NOMO-1 treated with dmso at 0.1 percent for 144 hours (cell line): Measurements from ENCODE around the gene SLC41A3.
"Not testable (repeated sequence)": the region's sequence is repeated elsewhere in the genome, so short reads cannot be mapped to it uniquely, and the experiment has no call there.

ENCODE experiments used
- DNase-seq: peaks from one replicate; lab custom pipeline; 2025; ENCODE audit not compliant: unreplicated experiment; lab: John Stamatoyannopoulos, UW

The SLC41A3 gene

DNA sequence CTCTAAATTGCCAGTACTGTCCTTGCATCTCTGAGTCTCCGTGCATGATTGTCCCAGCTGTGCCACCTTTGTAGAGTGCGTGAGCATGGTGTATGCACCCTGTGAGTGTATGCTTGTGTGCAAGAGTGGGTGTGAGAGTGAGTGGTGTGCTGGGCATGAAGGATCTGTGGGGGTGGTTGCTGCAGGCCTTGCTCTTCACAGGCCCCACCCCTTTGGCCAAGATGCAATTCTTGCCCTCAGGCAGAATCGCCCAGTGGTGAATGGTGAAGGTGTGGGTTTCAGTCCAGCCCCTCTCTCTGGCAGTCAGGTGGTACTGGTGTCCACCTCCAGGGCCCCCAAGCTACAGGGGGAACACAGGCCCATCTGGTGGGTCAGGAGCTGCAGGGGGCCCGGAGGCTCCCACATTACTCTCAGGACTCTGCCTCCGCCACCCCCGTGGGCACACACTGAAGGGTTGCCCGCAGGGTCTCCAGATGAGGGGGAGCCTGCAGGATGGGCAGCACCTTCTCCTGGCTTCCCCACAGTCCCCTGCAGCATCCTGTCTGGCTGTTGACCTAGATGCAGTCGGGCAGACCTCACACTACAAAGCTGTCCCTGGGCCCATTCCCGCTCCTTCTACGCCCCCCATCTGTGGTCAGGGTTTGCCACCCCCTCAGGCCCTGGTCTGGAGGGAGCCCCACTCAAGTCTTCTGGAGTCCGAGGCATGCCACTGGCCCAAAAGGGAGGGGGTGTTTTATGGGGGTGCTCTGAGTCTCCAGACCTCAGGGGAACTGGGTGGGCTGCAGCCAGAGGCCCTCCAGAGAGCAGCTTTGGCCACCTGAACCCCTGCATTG lies 123.3 kb downstream of the SLC41A3 start:
- no peak for DNase-seq

DNA sequence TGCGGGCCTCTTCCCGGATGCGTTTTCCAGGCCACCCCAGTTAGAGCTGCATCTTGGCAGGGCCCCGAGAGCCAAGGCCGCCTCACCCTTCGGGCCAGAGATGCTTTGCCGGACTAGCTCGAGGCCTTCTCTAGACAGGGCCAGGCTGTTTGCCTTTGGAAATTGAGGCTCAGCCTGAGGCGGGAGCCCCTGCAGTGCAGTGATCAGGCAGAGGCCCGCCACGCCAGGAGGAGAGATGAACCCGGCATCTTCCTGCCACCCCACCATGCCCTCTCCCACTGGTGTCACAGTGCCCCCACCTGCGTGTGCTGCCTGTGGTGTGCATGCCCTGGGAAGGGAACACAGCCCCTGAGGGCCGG lies 123.9 kb downstream of the SLC41A3 start:
- no peak for DNase-seq

DNA sequence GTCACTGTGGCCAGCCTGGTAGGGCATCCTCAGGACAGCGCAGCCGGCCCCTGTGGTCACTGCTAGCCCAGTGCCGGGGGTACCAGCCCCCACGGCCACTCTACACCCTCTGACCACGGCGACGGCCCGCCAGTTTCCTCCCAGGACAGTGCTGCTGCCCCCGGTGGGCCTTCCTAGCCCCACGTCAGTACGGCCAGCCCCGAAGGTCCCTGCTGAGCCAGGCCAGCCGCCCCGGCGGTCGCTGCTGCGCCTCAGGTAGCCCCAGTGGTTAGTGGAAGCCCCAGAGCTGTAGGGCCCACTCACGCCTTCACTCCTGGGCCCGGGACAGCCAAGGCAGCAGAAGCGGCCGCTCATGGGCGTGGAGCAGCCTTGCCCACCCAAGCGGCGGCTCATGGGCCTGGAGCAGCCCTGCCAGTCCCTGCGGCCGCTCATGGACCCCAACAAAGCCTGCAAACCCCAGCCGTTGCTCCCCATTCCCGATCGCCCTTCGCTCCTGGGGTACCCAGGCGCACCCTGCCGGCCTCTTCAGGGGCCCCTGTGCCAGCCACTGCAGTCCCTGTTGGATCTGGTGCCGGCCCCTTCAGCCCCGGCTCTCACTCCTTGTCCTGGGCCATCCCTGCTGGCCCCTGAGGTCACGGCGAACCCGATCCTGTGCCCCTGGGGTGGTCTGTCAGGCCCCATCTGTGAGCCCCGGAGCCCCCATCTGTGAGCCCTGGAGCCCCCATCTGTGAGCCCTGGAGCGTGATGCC lies 124.4 kb downstream of the SLC41A3 start:
- no peak for DNase-seq

DNA sequence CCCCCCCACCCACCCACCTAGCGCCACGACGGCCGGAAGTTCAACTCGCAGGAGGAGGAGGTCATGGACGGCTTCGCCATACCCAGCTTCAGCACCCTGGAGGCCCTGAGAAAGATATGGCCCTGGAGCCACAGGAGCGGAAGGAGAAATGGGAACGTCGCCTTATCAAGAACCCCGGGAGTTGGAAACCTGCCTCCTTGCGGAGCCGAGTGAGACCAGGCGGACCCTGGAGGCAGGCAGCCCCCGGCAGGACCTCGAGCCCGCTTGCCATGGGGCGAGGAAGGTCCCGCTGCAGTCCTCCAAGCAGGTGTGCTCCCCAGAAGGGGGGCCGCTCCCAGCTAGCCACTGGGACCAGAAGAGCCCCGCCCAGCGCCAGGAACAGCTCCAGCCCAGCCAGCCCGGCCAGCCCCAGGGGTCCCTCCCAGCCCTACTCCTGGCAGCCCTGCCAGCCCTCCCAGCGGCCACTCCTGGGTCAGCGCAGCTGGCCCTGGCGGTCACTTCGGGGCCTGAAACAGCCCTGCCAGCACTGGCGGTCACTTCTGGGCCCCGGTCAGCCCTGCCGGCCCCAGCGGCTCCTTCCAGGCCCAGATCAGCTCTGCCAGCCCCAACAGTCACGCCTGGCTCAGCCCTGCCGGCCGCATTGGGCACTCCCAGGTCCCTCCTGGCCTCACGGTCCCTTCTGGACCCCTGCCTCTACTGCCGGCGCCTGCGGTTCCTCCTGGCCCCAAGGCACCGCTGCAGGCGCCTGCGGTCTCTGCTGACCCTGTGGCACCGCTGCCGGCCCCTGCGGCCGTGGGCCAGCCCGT lies 125.2 kb downstream of the SLC41A3 start:
- DNase-seq: no peak

DNA sequence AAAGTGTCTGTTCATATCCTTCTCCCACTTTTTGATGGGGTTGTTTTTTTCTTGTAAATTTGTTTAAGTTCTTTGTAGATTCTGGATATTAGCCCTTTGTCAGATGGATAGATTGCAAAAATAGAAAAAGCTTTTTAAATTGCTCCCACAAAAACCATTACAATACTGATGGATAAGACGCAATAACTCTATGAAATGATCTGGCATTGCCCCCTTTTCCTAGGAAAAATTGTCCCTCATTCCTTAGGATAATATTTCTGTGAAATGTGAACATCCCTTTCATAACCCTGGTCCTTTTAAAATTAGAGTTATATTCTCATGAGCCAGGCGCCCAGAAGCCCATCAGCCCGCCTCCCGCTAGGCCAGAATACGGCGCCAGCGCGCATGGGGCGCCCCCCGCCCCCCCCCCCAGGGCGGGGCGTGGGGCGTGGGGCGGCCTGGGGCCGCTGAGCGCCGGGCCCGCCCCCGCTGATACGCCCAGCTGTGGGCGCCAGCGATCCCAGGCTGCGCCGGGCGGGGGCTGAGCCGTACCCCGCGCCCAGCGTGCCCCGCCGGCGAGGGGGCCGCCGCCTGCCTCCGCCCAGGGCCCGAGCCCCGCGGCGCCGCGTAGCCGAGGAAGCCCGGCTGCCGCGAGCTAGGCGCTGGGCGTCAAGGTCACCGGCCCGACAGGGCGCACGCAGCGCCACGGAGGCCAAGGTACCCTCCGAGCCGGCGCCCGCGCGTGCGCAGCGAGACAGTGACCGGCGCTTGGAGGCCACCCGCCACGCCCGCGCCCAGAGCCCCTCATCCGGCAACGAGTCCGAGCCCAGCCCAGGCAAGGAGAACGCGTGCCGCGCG lies 126.0 kb downstream of the SLC41A3 start:
- no peak for DNase-seq

DNA sequence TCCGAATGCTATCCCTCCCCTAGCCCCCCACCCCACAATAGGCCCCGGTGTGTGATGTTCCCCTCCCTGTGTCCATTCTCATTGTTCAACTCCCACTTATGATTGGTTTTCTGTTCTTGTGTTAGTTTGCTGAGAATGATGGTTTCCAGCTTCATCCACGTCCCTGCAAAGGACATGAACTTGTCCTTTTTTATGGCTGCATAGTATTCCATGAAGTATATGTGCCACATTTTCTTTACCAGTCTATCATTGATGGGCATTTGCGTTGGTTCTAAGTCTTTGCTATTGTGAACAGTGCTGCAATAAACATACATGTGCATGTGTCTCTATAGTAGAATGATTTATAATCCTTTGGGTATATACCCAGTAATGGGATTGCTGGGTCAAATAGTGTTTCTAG lies 126.9 kb downstream of the SLC41A3 start:
- DNase-seq: not testable (repeated sequence)
